Neural cell (in vitro differentiated cells): Measurements from ENCODE around the gene TMC6. TPM values are rescaled to one million over a fixed set of nuclear protein-coding genes. Genes with fewer than 3 reads are reported as not detected.

Experiments used
- H2AFZ ChIP-seq: fragments of 200-600, 300-800 bp; sonication (generic), shearing (Covaris generic); 2 replicates; pipeline ENCODE4 v1.6.0; 2014; ENCODE audit warnings: low read depth, mild to moderate bottlenecking, antibody characterized with exemption, low read length, moderate library complexity
- H3F3A ChIP-seq: fragments of 200-600 bp; shearing (Covaris generic); 2 replicates; pipeline ENCODE4 v1.6.1; 2016; ENCODE audit warnings: mild to moderate bottlenecking, moderate library complexity, mixed read lengths, antibody characterized with exemption, low read length; ENCODE audit not compliant: insufficient read depth, poor library complexity, severe bottlenecking
- H3K27ac ChIP-seq: fragments of 200-600, 300-800 bp; sonication (generic), shearing (Covaris generic); 2 replicates; pipeline ENCODE4 v1.5.1; 2014; ENCODE audit warnings: mild to moderate bottlenecking, low read length, moderate library complexity
- H3K27me3 ChIP-seq: fragments of 300-800, 200-600 bp; sonication (generic), shearing (Covaris generic); 2 replicates; pipeline ENCODE4 v1.6.0; 2014; ENCODE audit warnings: mild to moderate bottlenecking, low read depth, low read length, moderate library complexity; ENCODE audit not compliant: insufficient read depth
- H3K36me3 ChIP-seq: fragments of 300-800, 200-600 bp; sonication (generic), shearing (Covaris generic); 2 replicates; pipeline ENCODE4 v1.5.1; 2014; ENCODE audit warnings: mild to moderate bottlenecking, antibody characterized with exemption, low read length, moderate library complexity; ENCODE audit not compliant: insufficient read depth
- H3K4me2 ChIP-seq: fragments of 300-800, 200-600 bp; sonication (generic), shearing (Covaris generic); 2 replicates; pipeline ENCODE4 v1.6.0; 2014; ENCODE audit warnings: mild to moderate bottlenecking, low read length
- H3K4me3 ChIP-seq: fragments of 300-800, 200-600 bp; sonication (generic), shearing (Covaris generic); 2 replicates; pipeline ENCODE4 v1.5.1; 2014; ENCODE audit warnings: mild to moderate bottlenecking, low read length, moderate library complexity
- H3K79me2 ChIP-seq: fragments of 200-600 bp; shearing (Covaris generic); replicated peaks from 2 replicates; pipeline ENCODE4 v1.6.0; 2014; ENCODE audit warnings: mild to moderate bottlenecking, low read length, moderate library complexity; ENCODE audit not compliant: insufficient read depth
- H3K9ac ChIP-seq: fragments of 300-800, 200-600 bp; sonication (generic), shearing (Covaris generic); 2 replicates; pipeline ENCODE4 v1.6.1; 2016; ENCODE audit warnings: mild to moderate bottlenecking, low read length, mixed read lengths
- H3K9me2 ChIP-seq: fragments of 200-600 bp; shearing (Covaris generic); 2 replicates; pipeline ENCODE4 v1.6.1; 2016; ENCODE audit warnings: mild to moderate bottlenecking, low read length, mixed read lengths; ENCODE audit not compliant: insufficient read depth
- H3K9me3 ChIP-seq: fragments of 200-600, 300-800 bp; sonication (generic), shearing (Covaris generic); 2 replicates; pipeline ENCODE4 v1.6.1; 2016; ENCODE audit warnings: mild to moderate bottlenecking, mixed run types, low read length, moderate library complexity, mixed read lengths
- H4K20me1 ChIP-seq: fragments of 200-600 bp; shearing (Covaris generic); 2 replicates; pipeline ENCODE4 v1.6.1; 2016; ENCODE audit warnings: mild to moderate bottlenecking, mixed run types; ENCODE audit not compliant: insufficient read depth
- CTCF ChIP-seq: fragments of 450-650 bp; IDR thresholded peaks from 2 replicates; pipeline ENCODE4 v1.5.1; 2014; ENCODE audit warnings: antibody characterized with exemption, mild to moderate bottlenecking, moderate library complexity; ENCODE audit not compliant: poor library complexity, severe bottlenecking
- EP300 ChIP-seq: fragments of 450-650 bp; conservative IDR thresholded peaks from 2 replicates; pipeline ENCODE4 v1.6.1; 2014; ENCODE audit warnings: antibody characterized with exemption, mild to moderate bottlenecking, moderate library complexity; ENCODE audit not compliant: poor library complexity, severe bottlenecking
- EZH2 ChIP-seq: fragments of 200-600, 300-800 bp; shearing (Covaris generic), sonication (generic); IDR thresholded peaks from 2 replicates; pipeline ENCODE4 v1.6.1; 2014; ENCODE audit warnings: antibody characterized with exemption, low read length, borderline replicate concordance, mild to moderate bottlenecking; ENCODE audit not compliant: insufficient read depth, poor library complexity, severe bottlenecking
- MXI1 ChIP-seq: fragments of 450-650 bp; conservative IDR thresholded peaks from 2 replicates; pipeline ENCODE4 v1.6.1; 2014; ENCODE audit warnings: antibody characterized with exemption, mild to moderate bottlenecking; ENCODE audit not compliant: poor library complexity, severe bottlenecking
- POLR2AphosphoS5 ChIP-seq: IDR thresholded peaks from 2 replicates; pipeline ENCODE4 v1.6.1; 2012
- RAD21 ChIP-seq: fragments of 450-650 bp; conservative IDR thresholded peaks from 2 replicates; pipeline ENCODE4 v1.6.1; 2014; ENCODE audit warnings: antibody characterized with exemption, mild to moderate bottlenecking, moderate library complexity
- REST ChIP-seq: IDR thresholded peaks from 2 replicates; pipeline ENCODE4 v1.6.1; 2012; ENCODE audit warnings: borderline replicate concordance
- SMC3 ChIP-seq: fragments of 450-650 bp; conservative IDR thresholded peaks from 2 replicates; pipeline ENCODE4 v1.6.1; 2014; ENCODE audit warnings: antibody characterized with exemption, mild to moderate bottlenecking, moderate library complexity; ENCODE audit not compliant: poor library complexity
- TAF1 ChIP-seq: IDR thresholded peaks from 2 replicates; pipeline ENCODE4 v1.6.1; 2012; ENCODE audit warnings: low read depth
- polyA plus RNA-seq: library from polyadenylated mRNA; depleted of rRNA; stranded (reverse); fragments of >200 nt; gene quantifications from 2 replicates; pipeline ENCODE4 v1.2.3, GENCODE V29; 2014

Gene TMC6
- polyA plus RNA-seq, 1 donor from 2014 or later: 0.16 TPM

- no peaks in the 10 kb centered on the region for H3K79me2 ChIP-seq
- H3K9me2 ChIP-seq: no peaks in the 10 kb centered on the region
- no peak overlapping the region for H3K4me3 ChIP-seq
- H4K20me1 ChIP-seq: no peaks in the 10 kb centered on the region
- H3K4me2 ChIP-seq: no peak overlapping the region
- TF ChIP-seq RAD21 (no peak), POLR2AphosphoS5 (no peak), TAF1 (no peak), SMC3 (no peak), CTCF (no peak), REST (no peak), EP300 (no peak), MXI1 (no peak), EZH2 (no peak)
- no peak overlapping the region for H3K27ac ChIP-seq
- no peaks in the 10 kb centered on the region for H3F3A ChIP-seq
- H3K27me3 ChIP-seq: peaks cover 18% of the 10 kb centered on the region
- no peak overlapping the region for H2AFZ ChIP-seq
- H3K36me3 ChIP-seq: no peaks in the 10 kb centered on the region
- H3K9me3 ChIP-seq: no peaks in the 10 kb centered on the region
- H3K9ac ChIP-seq: no peak overlapping the region
Observed at GRCh38 chr17:78124081-78124835, 4.3 kb downstream of the TMC6 start.

GRCh38 chr17:78123258-78123929 is 5.2 kb downstream of the TMC6 start:
- no peak overlapping the region for H3K27ac ChIP-seq
- no peak overlapping the region for H2AFZ ChIP-seq
- no peaks in the 10 kb centered on the region for H3K9me2 ChIP-seq
- no peak for TF ChIP-seq EZH2
- no peak for TF ChIP-seq RAD21
- TF ChIP-seq EP300: no peak
- TF ChIP-seq CTCF: no peak
- TF ChIP-seq POLR2AphosphoS5: no peak
- no peak for TF ChIP-seq REST
- no peak for TF ChIP-seq MXI1
- TF ChIP-seq TAF1: no peak
- TF ChIP-seq SMC3: no peak
- no peaks in the 10 kb centered on the region for H3K9me3 ChIP-seq
- H3F3A ChIP-seq: no peaks in the 10 kb centered on the region
- H3K4me2 ChIP-seq: no peak overlapping the region
- peaks cover 11% of the 10 kb centered on the region for H3K27me3 ChIP-seq
- no peak overlapping the region for H3K4me3 ChIP-seq
- no peaks in the 10 kb centered on the region for H4K20me1 ChIP-seq
- no peaks in the 10 kb centered on the region for H3K36me3 ChIP-seq
- H3K9ac ChIP-seq: no peak overlapping the region
- H3K79me2 ChIP-seq: no peaks in the 10 kb centered on the region
